GM23338 (cell line): Measurements from ENCODE around the gene PCDHB10.

Experiments used
- CREB1 ChIP-seq: fragments of 250-450 bp; sonication (Bioruptor Pico); IDR thresholded peaks from 2 replicates; pipeline ENCODE4 v1.5.0; 2020; ENCODE audit warnings: low read depth, mild to moderate bottlenecking, moderate library complexity
- EZH2 ChIP-seq: fragments of 200-600 bp; sonication (generic); IDR thresholded peaks from one replicate; pipeline ENCODE4 v1.8.0; 2017; ENCODE audit warnings: antibody characterized with exemption, mild to moderate bottlenecking, low read depth; ENCODE audit not compliant: unreplicated experiment
- EZH2phosphoT487 ChIP-seq: fragments of 200-600 bp; sonication (generic); IDR thresholded peaks from one replicate; pipeline ENCODE4 v1.8.1; 2018; ENCODE audit warnings: antibody characterized with exemption; ENCODE audit not compliant: unreplicated experiment
- JUNB ChIP-seq: IDR thresholded peaks from one replicate; pipeline ENCODE4 v1.6.1; 2016; ENCODE audit warnings: antibody characterized with exemption; ENCODE audit not compliant: unreplicated experiment
- NANOG ChIP-seq: IDR thresholded peaks from 2 replicates; pipeline ENCODE4 v1.6.1; 2016; ENCODE audit warnings: antibody characterized with exemption, borderline replicate concordance
- POLR2AphosphoS5 ChIP-seq: IDR thresholded peaks from 2 replicates; pipeline ENCODE4 v1.6.1; 2016; ENCODE audit warnings: antibody characterized with exemption, low read depth
- STAT1 ChIP-seq: IDR thresholded peaks from one replicate; pipeline ENCODE4 v1.6.1; 2016; ENCODE audit warnings: antibody characterized with exemption; ENCODE audit not compliant: unreplicated experiment
- ZNF114 ChIP-seq: fragments of 250-450 bp; sonication (Bioruptor Pico); IDR thresholded peaks from 2 replicates; pipeline ENCODE4 v1.5.0; 2020; ENCODE audit warnings: mild to moderate bottlenecking, moderate library complexity
- ZNF331 ChIP-seq: fragments of 250-450 bp; sonication (Bioruptor Pico); IDR thresholded peaks from 2 replicates; pipeline ENCODE4 v1.5.0; 2020; ENCODE audit warnings: low read depth, mild to moderate bottlenecking, moderate library complexity
- TF ChIP-seq, protein P1 (sequence below), 2 experiments: fragments of 200-600 bp in 1 of 2; sonication (generic) in 1 of 2; conservative IDR thresholded peaks; 2 replicates each; pipeline versions ENCODE4 v1.5.1 to v1.6.1; 2016 to 2017; ENCODE audit warnings: antibody characterized with exemption in 2 of 2, low read depth in 2 of 2, mild to moderate bottlenecking in 2 of 2, moderate library complexity in 1 of 2
- TF ChIP-seq, protein P2 (sequence below): IDR thresholded peaks from one replicate; pipeline ENCODE4 v1.6.1; 2018; ENCODE audit warnings: antibody characterized with exemption; ENCODE audit not compliant: unreplicated experiment
- TF ChIP-seq, protein P3 (sequence below): IDR thresholded peaks from 2 replicates; pipeline ENCODE4 v1.6.1; 2016; ENCODE audit warnings: antibody characterized with exemption

DNA sequence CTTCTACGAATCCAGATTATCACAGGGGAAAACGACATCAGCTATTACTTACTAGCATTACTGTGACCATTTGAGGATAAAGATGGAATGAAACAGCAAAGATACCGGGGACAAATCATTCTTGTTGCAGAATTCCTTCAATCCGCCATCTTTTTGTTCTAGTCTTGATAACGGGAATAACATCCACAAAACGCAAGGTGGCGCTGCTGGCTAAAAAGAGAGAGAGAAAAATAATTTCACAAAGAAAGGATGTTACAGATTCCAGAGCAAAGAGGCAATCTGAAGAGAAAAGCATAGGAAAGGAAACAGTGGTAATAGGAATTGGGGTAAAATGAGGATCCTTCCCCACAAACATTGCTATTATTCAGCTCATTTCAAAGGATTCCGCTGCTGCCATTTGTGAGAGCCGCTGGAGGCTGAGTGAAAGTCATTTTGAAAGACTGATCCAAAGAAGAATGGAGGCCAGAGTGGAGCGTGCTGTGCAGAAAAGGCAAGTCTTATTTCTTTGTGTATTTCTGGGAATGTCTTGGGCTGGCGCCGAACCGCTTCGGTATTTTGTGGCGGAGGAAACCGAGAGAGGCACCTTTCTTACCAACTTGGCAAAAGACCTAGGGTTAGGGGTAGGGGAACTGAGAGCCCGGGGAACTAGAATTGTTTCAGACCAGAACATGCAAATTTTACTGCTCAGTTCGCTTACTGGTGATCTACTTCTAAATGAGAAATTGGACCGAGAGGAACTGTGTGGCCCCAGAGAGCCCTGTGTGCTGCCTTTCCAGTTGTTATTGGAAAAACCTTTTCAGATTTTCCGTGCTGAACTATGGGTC, 19.6 kb upstream of the PCDHB10 start, which contains the start of gene PCDHB7:
- TF ChIP-seq, protein P1, sequence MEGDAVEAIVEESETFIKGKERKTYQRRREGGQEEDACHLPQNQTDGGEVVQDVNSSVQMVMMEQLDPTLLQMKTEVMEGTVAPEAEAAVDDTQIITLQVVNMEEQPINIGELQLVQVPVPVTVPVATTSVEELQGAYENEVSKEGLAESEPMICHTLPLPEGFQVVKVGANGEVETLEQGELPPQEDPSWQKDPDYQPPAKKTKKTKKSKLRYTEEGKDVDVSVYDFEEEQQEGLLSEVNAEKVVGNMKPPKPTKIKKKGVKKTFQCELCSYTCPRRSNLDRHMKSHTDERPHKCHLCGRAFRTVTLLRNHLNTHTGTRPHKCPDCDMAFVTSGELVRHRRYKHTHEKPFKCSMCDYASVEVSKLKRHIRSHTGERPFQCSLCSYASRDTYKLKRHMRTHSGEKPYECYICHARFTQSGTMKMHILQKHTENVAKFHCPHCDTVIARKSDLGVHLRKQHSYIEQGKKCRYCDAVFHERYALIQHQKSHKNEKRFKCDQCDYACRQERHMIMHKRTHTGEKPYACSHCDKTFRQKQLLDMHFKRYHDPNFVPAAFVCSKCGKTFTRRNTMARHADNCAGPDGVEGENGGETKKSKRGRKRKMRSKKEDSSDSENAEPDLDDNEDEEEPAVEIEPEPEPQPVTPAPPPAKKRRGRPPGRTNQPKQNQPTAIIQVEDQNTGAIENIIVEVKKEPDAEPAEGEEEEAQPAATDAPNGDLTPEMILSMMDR (conservative IDR thresholded peaks at IDR 0.05; ENCODE audit: low read depth in 2 of 2) = peak; percentile 77 to 98
- no peak for TF ChIP-seq POLR2AphosphoS5
- TF ChIP-seq EZH2 = no peak
- no peak for TF ChIP-seq EZH2phosphoT487
- TF ChIP-seq, protein P2, sequence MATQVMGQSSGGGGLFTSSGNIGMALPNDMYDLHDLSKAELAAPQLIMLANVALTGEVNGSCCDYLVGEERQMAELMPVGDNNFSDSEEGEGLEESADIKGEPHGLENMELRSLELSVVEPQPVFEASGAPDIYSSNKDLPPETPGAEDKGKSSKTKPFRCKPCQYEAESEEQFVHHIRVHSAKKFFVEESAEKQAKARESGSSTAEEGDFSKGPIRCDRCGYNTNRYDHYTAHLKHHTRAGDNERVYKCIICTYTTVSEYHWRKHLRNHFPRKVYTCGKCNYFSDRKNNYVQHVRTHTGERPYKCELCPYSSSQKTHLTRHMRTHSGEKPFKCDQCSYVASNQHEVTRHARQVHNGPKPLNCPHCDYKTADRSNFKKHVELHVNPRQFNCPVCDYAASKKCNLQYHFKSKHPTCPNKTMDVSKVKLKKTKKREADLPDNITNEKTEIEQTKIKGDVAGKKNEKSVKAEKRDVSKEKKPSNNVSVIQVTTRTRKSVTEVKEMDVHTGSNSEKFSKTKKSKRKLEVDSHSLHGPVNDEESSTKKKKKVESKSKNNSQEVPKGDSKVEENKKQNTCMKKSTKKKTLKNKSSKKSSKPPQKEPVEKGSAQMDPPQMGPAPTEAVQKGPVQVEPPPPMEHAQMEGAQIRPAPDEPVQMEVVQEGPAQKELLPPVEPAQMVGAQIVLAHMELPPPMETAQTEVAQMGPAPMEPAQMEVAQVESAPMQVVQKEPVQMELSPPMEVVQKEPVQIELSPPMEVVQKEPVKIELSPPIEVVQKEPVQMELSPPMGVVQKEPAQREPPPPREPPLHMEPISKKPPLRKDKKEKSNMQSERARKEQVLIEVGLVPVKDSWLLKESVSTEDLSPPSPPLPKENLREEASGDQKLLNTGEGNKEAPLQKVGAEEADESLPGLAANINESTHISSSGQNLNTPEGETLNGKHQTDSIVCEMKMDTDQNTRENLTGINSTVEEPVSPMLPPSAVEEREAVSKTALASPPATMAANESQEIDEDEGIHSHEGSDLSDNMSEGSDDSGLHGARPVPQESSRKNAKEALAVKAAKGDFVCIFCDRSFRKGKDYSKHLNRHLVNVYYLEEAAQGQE = no peak
- no peak for TF ChIP-seq NANOG
- no peak for TF ChIP-seq CREB1 (CRISPR knock-in tag)
- no peak for TF ChIP-seq STAT1
- TF ChIP-seq ZNF331 (CRISPR knock-in tag) = no peak
- TF ChIP-seq, protein P3, sequence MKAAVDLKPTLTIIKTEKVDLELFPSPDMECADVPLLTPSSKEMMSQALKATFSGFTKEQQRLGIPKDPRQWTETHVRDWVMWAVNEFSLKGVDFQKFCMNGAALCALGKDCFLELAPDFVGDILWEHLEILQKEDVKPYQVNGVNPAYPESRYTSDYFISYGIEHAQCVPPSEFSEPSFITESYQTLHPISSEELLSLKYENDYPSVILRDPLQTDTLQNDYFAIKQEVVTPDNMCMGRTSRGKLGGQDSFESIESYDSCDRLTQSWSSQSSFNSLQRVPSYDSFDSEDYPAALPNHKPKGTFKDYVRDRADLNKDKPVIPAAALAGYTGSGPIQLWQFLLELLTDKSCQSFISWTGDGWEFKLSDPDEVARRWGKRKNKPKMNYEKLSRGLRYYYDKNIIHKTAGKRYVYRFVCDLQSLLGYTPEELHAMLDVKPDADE = no peak
- TF ChIP-seq JUNB = no peak
- TF ChIP-seq ZNF114 = no peak
